HG02678 (cell line): ENCODE results near the gene LDLRAD4.
"Not testable (repeated sequence)": the region's sequence is repeated elsewhere in the genome, so short reads cannot be mapped to it uniquely, and the experiment has no call there.

ENCODE experiments used
- ATAC-seq: cut with Tn5 transposase; IDR thresholded peaks from one replicate; pipeline ENCODE4 v1.9.1; 2021; ENCODE audit warnings: mild to moderate bottlenecking, moderate library complexity; ENCODE audit not compliant: unreplicated experiment

Gene LDLRAD4

DNA sequence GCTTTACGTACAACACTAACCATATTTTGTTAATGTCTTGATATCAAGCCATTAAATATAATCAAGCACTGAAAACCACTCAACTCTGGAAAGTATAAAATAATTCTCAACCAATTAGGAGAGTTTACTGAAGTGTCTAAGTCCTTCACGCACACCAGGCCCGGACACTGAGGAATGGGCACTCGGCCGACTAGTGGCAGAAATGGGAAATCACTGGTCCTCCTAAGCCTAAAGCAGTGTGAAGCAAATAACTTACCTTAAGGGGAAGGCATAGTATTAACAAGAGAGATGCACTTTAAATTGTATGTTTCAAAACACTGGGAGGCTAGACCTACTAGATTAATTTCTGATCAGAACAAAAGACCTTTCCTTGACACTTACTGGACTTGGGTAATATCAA is 462.1 kb downstream of the LDLRAD4 start:
- no peak for ATAC-seq

DNA sequence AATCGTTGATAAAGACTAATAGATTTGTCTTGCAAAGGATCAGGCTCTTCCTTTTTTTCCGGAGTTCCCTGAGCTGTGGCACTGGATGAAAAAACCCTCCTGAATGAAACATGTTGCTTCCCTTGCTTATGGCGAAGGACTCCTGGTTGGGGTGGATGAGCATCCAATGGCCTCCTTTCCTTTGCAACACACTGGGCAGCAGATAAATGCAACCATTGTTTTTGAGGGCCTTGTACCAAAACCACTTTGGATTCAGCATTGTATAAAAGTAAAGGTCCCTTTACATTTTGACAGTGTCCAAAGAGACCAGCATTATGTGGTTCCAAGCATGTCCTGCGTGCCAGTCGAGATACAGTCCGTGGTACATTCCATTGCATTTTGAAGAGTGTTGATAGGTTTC is 463.1 kb downstream of the LDLRAD4 start:
- ATAC-seq, result no peak

DNA sequence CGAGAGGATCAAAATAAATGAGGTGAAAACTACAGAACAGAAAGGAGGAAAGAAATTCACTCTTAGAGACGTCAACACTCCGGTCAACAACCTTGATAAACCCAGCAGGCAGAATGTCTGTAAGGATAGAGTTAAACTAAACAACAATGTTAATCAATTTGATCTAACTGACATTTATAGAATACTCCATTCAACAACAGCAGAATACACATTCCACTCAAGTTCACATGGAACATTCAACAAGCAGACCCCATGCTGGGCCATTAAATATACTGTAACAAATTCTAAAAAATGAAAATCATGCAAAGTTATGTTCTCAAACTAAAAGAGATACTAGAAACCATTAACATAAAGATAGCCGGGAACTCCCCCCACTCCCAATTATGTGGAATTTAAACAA is 466.0 kb downstream of the LDLRAD4 start:
- ATAC-seq, result no peak

DNA sequence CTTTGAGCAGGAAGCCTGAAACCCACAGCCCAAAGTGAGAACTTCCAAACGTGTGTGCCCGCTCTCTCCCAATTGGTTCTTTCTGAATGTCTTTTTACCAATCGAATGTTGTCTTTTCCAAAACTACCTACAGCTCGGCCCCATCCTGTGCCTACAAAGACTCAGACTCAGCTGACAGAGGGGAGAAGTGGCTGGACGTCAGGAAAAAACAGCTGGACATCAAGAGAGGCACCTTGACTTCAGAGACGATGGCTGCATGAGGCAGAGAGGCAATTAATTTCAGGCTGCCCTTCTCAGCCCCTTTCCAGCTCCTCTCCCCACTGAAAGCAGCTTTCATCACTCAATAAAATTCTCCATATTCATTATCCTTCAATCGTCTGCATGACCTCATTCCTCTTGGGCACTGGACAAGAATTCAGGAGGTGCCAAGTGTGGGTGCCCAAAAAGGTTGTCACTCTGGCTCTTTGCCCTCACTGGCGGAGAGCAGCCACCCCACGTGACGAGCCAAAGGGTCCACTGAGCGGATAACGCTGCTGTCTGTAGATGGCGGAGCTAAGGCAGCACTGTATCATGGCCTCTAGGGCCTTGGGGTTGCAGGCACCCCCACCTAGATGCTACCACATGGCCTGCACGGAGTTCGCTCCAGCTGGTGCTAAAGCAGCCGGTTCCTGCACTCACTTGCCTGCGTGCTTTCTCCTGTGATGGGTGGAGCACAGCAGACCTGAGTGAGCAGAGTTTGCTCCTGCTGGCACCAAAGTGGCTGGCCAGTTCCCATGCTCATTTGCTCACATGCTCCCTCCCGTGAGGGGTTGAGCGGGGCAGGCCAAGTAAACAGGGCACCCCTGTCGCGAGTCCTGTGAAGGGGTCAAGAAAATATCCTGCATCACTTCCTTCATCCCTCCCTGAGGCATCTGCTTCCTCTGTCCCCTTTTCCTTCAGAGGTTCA is 469.9 kb downstream of the LDLRAD4 start:
- no peak for ATAC-seq

DNA sequence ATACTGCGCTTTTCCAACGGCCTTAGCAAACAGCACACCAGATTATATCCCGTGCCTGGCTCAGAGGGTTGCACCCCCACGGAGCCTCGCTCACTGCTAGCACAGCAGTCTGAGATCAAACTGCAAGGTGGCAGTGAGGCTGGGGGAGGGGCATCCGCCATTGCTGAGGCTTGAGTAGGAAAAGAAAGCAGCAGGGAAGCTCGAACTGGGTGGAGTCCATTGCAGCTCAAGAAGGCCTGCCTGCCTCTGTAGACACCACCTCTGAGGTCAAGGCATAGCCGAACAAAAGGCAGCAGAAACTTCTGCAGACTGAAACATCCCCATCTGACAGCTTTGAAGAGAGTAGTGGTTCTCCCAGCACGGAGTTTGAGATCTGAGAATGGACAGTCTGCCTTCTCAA is 471.5 kb downstream of the LDLRAD4 start:
- not testable (repeated sequence) for ATAC-seq

DNA sequence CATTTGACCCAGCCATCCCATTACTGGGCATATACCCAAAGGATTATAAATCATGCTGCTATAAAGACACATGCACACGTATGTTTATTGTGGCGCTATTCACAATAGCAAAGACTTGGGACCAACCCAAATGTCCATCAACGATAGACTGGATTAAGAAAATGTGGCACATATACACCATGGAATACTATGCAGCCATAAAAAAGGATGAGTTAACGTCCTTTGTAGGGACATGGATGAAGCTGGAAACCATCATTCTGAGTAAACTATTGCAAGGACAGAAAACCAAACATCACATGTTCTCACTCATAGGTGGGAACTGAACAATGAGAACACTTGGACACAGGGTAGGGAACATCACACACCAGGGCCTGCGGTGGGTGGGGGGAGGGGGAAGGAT is 476.8 kb downstream of the LDLRAD4 start:
- ATAC-seq, result not testable (repeated sequence)

DNA sequence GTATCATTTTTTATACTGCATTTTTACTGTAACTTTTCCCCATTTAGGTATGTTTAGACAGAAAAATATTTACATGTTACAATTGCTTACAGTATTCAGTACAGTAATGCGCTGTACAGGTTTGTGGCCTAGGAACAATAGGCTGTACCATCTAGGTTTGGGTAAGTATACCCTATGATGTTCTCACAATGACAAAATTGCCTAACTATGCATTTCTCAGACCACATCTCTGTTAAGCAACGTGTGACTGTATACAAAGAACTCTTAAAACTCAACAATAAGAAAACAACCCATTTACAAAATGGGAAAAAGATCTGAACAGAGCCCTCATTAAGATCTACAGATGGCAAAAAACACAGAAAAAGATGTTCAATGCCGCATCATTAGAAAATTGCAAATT is 478.4 kb downstream of the LDLRAD4 start:
- no peak for ATAC-seq

DNA sequence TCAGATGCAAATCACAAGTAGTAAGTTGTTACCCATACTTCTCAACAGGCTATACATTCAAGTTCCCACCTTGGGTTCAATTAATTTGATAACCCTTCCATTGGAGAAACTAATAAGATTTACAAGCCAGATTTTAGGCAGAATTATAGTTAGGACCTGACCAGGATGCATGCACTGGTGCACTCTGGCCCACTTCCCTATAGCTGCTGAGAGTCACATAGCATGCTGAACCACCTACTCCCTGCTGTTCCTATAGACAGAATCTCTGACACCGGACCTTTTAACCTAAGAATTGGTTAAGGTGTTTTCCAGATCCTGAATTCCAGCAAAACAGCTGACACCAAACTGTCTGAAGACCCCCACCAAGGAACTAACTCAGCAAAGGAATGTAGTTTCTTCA is 481.6 kb downstream of the LDLRAD4 start:
- no peak for ATAC-seq
